Suprapubic skin (tissue), 4 donors: Measurements from ENCODE around the gene SRD5A1.

Experiments used
- CTCF ChIP-seq, 2 donors: fragments of 200-600 bp in 1 of 2; fragments of 450-650 bp in 1 of 2; sonication (generic) in 1 of 2; IDR thresholded peaks; one replicate each; pipeline ENCODE4 v1.5.1; 2016 to 2019; ENCODE audit warnings: antibody characterized with exemption in 2 of 2, mild to moderate bottlenecking in 1 of 2, moderate library complexity in 1 of 2
- POLR2A ChIP-seq, 2 donors: fragments of 450-650 bp; IDR thresholded peaks; one replicate each; pipeline ENCODE4 v1.6.1; 2017; ENCODE audit warnings: antibody characterized with exemption in 2 of 2, mild to moderate bottlenecking in 2 of 2, moderate library complexity in 2 of 2
- POLR2AphosphoS5 ChIP-seq, 3 donors: sonication (generic); formaldehyde crosslinking; IDR thresholded peaks; one replicate each; pipeline ENCODE4 v1.6.1; 2017; ENCODE audit warnings: antibody characterized with exemption in 3 of 3

GRCh38 chr5:6585168-6585567 is 48.1 kb upstream of the SRD5A1 start:
- TF ChIP-seq POLR2AphosphoS5 (IDR thresholded peaks at IDR 0.05) (no peak), POLR2A (IDR thresholded peaks at IDR 0.05) (no peak), CTCF (IDR thresholded peaks at IDR 0.05) (no peak)
